ENCODE results near the gene PEAK3.

PEAK3 gene

DNA sequence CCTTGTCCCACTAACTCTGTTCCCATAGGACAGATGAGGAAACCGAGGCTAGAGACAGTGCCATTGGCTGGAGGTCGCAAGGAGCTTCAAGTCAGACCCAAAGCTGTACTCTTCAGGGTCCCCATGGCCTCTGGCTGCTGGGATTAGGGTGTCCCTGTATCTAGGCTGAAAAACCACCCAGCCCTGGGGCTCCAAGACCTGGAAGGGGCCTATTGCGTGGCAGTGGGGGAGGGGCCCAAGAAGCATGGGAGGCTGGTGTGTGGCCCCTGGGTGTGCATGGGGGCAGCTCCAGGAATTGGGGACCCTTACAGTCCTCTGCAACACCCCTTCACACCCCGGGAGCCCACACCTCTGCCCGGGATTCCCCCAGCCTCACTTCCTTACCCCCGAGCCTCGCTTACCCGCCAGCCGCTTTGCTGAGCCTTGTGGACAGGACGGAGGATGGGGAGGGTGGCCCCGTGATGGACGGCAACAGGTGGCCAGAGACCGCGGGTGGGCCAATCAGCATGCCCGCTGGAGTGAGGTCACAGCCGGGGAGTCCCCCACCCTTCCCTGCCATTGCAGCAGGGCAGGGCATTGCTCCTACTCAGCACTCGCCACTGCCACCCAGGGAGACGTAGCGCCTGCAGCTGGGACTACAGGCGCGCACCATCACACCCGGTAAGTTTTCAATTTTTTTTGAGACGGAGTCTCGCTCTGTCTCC, 25.8 kb downstream of the PEAK3 start, which contains the start of gene JSRP1:
Gene JSRP1, minus strand, starts transcription at position 436 of the 704 bp plus-strand sequence. CDS start 1,103 bp downstream, outside the sequence.
- H3K9ac ChIP-seq (ENCODE audit: low read depth, low read length), result no peak within 1 kb of the TSS
- no peaks in the 10 kb centered on the region for H3K9me3 ChIP-seq (ENCODE audit: control insufficient read depth, insufficient read depth, low read length)
- H3K36me3 ChIP-seq (ENCODE audit: insufficient read depth, low read length), result no peaks in the 10 kb centered on the region
- H3K4me1 ChIP-seq (ENCODE audit: insufficient read depth, low read length), result no peaks in the 10 kb centered on the region

DNA sequence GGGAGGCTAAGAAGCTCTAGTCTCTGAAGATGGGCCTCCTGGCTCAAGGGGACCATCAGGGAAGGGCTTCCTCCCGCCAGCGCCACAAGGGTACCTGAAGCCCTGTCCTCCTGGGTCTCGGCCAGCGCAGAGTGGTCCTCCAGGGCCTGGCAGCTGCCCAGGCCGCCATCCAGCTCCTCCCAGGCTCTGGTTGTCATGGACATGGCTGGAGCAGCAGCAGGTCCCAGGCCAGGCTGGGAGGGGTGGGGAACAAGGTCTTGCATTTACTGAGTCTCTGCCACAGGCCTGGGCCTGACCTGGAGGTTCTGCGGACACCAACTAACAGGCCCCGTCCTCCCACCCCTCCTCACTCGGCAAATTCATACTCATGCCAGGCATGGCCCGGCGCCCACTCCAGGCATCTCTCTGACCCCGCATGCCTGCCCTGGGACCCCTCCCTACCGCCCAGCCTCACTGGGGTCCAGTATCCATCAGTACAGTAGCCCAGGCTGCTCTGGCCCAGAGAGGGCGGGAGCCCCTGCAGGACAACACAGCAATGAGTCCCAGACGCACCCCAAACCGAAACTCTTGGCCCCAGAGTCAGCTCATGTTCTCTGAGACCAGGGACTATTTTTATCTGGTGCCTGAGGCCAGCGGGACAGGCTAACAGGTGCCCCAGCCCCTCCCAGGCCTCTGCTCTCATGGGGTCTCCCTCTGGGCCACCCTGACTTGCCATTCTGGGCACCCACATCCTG, 26.7 kb downstream of the PEAK3 start:
- Histone ChIP-seq H3K4me1 (ENCODE audit: insufficient read depth, low read length) (no peaks in the 10 kb centered on the region), H3K9me3 (ENCODE audit: control insufficient read depth, insufficient read depth, low read length) (no peaks in the 10 kb centered on the region), H3K9ac (ENCODE audit: low read depth, low read length) (no peak overlapping the region)

GRCh38 chr19:2254064-2254872, 27.7 kb downstream of the PEAK3 start:
- H3K9me3 ChIP-seq (ENCODE audit: control insufficient read depth, insufficient read depth, low read length), result no peaks in the 10 kb centered on the region
- peak overlapping the region; percentile 63; the same call in 1 of the 2 replicates for H3K9ac ChIP-seq (ENCODE audit: low read depth, low read length)
- no peaks in the 10 kb centered on the region for H3K36me3 ChIP-seq (ENCODE audit: insufficient read depth, low read length)
- H3K4me1 ChIP-seq (ENCODE audit: insufficient read depth, low read length), result no peaks in the 10 kb centered on the region

More for the DNA sequence above, 26.7 kb downstream of the PEAK3 start:
- no peaks in the 10 kb centered on the region for H3K36me3 ChIP-seq (ENCODE audit: insufficient read depth, low read length)

DNA sequence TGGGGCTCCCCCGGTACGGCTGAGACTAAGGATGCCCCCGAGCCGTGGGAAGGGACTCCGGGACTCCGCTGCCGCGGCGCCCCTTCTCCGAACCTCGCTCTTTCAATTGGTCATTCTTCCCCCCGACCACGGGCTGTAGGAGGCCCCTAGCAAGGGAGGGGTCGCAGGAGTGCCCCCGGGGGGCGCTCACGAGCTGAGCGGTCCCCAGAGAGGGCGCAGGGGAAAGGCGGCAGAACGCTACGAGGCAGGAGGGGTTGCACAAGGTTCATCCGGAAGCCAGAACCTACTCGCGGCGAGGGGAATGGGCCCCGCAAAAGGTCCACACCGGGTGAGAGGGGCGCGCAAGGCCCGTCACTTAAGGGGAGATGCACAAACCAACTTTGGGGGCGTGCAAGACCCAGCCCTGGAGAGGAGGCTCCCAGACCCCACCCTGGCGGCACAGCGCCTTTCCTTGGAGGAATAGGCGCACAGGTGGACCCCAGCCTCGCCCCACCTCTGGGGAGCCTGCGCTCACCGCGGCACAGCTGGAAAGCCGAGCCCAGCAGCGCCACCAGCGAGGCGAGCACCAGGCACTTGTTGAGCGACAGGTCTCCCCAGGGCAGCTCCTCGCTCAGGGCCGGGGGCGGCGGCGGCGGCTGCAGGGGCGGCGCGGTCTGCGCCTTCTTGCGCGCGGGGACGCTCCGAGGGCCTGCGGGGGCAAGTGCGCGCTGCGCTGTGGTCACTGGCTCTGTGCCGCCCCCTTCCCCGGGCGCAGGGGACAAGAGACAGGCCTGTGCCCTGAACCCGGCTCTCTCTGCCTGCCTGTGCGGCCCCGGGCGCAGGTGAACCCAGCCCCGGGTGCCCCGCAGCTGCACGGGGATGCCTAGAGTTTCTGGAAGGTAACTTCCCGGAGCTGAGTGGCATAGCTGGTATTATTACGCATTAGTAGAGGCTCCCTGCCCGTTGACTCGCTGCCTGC, 28.6 kb downstream of the PEAK3 start:
- Histone ChIP-seq H3K9ac (ENCODE audit: low read depth, low read length) (peak overlapping the region; percentile 63), H3K9me3 (ENCODE audit: control insufficient read depth, insufficient read depth, low read length) (no peaks in the 10 kb centered on the region), H3K4me1 (ENCODE audit: insufficient read depth, low read length) (no peaks in the 10 kb centered on the region), H3K36me3 (ENCODE audit: insufficient read depth, low read length) (no peaks in the 10 kb centered on the region)

DNA sequence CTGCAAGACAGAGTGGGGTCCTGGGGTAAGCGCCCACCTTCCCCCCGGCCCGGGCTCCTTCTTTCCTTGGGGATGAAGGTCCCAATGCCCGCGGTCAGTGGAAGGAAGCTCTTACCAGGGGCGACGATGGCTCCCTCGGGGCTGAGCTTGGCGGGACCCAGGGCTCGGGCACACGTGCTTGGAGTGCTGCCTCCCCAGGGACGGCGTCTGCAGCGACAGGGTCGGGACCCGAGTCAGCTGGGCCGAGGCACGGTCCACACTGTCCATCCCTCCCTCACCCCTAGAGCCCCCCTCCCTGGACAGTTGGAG, 29.2 kb downstream of the PEAK3 start:
- Histone ChIP-seq H3K4me1 (ENCODE audit: insufficient read depth, low read length) (no peaks in the 10 kb centered on the region), H3K36me3 (ENCODE audit: insufficient read depth, low read length) (no peaks in the 10 kb centered on the region), H3K9ac (ENCODE audit: low read depth, low read length) (peak overlapping the region; percentile 63), H3K9me3 (ENCODE audit: control insufficient read depth, insufficient read depth, low read length) (no peaks in the 10 kb centered on the region)

- no peaks in the 10 kb centered on the region for H3K9me3 ChIP-seq (ENCODE audit: control insufficient read depth, insufficient read depth, low read length)
- peak overlapping the region; percentile 63; the same call in 1 of the 2 replicates for H3K9ac ChIP-seq (ENCODE audit: low read depth, low read length)
- H3K36me3 ChIP-seq (ENCODE audit: insufficient read depth, low read length), result no peaks in the 10 kb centered on the region
- H3K4me1 ChIP-seq (ENCODE audit: insufficient read depth, low read length), result no peaks in the 10 kb centered on the region
Observed at GRCh38 chr19:2252055-2252796, 29.7 kb downstream of the PEAK3 start.

DNA sequence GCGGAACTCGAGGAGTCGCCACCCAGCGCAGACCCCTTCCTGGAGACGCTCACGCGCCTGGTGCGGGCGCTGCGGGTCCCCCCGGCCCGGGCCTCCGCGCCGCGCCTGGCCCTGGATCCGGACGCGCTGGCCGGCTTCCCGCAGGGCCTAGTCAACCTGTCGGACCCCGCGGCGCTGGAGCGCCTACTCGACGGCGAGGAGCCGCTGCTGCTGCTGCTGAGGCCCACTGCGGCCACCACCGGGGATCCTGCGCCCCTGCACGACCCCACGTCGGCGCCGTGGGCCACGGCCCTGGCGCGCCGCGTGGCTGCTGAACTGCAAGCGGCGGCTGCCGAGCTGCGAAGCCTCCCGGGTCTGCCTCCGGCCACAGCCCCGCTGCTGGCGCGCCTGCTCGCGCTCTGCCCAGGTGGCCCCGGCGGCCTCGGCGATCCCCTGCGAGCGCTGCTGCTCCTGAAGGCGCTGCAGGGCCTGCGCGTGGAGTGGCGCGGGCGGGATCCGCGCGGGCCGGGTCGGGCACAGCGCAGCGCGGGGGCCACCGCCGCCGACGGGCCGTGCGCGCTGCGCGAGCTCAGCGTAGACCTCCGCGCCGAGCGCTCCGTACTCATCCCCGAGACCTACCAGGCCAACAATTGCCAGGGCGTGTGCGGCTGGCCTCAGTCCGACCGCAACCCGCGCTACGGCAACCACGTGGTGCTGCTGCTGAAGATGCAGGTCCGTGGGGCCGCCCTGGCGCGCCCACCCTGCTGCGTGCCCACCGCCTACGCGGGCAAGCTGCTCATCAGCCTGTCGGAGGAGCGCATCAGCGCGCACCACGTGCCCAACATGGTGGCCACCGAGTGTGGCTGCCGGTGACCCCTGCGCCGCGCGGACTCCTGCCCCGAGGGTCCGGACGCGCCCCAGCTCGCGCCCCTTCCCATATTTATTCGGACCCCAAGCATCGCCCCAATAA, 30.6 kb downstream of the PEAK3 start:
- no peaks in the 10 kb centered on the region for H3K9me3 ChIP-seq (ENCODE audit: control insufficient read depth, insufficient read depth, low read length)
- H3K36me3 ChIP-seq (ENCODE audit: insufficient read depth, low read length), result 0 out of 2 replicates have a peak, but pooled peaks cover 5% of the 10 kb centered on the region
- no peaks in the 10 kb centered on the region for H3K4me1 ChIP-seq (ENCODE audit: insufficient read depth, low read length)
- no peak overlapping the region for H3K9ac ChIP-seq (ENCODE audit: low read depth, low read length)

GRCh38 chr19:2250766-2251105, 31.2 kb downstream of the PEAK3 start:
- Histone ChIP-seq H3K4me1 (ENCODE audit: insufficient read depth, low read length) (no peaks in the 10 kb centered on the region), H3K9ac (ENCODE audit: low read depth, low read length) (no peak overlapping the region), H3K9me3 (ENCODE audit: control insufficient read depth, insufficient read depth, low read length) (no peaks in the 10 kb centered on the region), H3K36me3 (ENCODE audit: insufficient read depth, low read length) (0 out of 2 replicates have a peak, but pooled peaks cover 8% of the 10 kb centered on the region)

- no peak overlapping the region for H3K9ac ChIP-seq (ENCODE audit: low read depth, low read length)
- no peaks in the 10 kb centered on the region for H3K4me1 ChIP-seq (ENCODE audit: insufficient read depth, low read length)
- no peaks in the 10 kb centered on the region for H3K9me3 ChIP-seq (ENCODE audit: control insufficient read depth, insufficient read depth, low read length)
- H3K36me3 ChIP-seq (ENCODE audit: insufficient read depth, low read length), result 0 out of 2 replicates have a peak, but pooled peaks cover 11% of the 10 kb centered on the region
Observed at GRCh38 chr19:2249880-2250765, 31.9 kb downstream of the PEAK3 start.

DNA sequence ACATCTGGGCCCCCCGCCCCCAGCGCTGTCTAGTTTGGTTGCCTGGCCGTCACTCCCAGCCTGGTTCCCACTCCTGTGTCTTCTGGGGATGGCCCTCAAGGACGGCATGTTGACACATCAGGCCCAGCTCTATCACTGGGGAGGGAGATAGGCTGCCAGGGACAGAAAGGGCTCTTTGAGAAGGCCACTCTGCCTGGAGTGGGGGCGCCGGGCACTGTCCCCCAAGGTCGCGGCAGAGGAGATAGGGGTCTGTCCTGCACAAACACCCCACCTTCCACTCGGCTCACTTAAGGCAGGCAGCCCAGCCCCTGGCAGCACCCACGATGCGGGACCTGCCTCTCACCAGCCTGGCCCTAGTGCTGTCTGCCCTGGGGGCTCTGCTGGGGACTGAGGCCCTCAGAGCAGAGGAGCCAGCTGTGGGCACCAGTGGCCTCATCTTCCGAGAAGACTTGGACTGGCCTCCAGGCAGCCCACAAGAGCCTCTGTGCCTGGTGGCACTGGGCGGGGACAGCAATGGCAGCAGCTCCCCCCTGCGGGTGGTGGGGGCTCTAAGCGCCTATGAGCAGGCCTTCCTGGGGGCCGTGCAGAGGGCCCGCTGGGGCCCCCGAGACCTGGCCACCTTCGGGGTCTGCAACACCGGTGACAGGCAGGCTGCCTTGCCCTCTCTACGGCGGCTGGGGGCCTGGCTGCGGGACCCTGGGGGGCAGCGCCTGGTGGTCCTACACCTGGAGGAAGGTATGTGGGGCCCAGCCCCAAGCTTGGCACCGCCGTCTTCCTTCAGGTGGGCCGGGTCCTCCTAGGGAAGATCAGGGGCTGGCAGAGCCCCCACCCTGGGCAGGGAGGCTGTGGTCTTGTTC, 32.7 kb downstream of the PEAK3 start, which contains the start of gene AMH:
Gene AMH, plus strand, starts transcription at position 314 of the 857 bp plus-strand sequence. Its CDS starts 10 bp downstream, at position 324.
- no peaks in the 10 kb centered on the region for H3K4me1 ChIP-seq (ENCODE audit: insufficient read depth, low read length)
- H3K9ac ChIP-seq (ENCODE audit: low read depth, low read length), result no peak within 1 kb of the TSS
- peaks cover 17% of the 10 kb centered on the region for H3K36me3 ChIP-seq (ENCODE audit: insufficient read depth, low read length)
- H3K9me3 ChIP-seq (ENCODE audit: control insufficient read depth, insufficient read depth, low read length), result no peaks in the 10 kb centered on the region
